HepG2 (cell line): Measurements from ENCODE around the gene ANO9. TPM values are rescaled to one million over a fixed set of nuclear protein-coding genes. Genes with fewer than 3 reads are reported as not detected.

Experiments
- ATAC-seq: fragments of 200-7000 bp; cut with Tn5 transposase; 3 replicates; pipeline ENCODE4 v1.9.1; 2020; ENCODE audit warnings: mild to moderate bottlenecking, moderate library complexity
- BruUV-seq: library from RNA; stranded (reverse); fragments of 400-500 nt; replicated peaks from 2 replicates; lab custom pipeline; 2021; lab: Mats Ljungman, UMichigan
- CTCF ChIA-PET: fragments of 300-600 bp; formaldehyde crosslinking; extraction: SDS; loops from one replicate; lab custom pipeline; 2021; ENCODE audit warnings: low total read pairs, inconsistent platforms, low intra/inter-chr PET ratio; lab: Yijun Ruan, JAX
- POLR2A ChIA-PET: fragments of 350-600 bp; sonication (Branson Sonifier 250); formaldehyde crosslinking; loops from one replicate; lab custom pipeline; 2020; ENCODE audit warnings: antibody characterized with exemption, inconsistent platforms; lab: Yijun Ruan, JAX
- DNase-seq: peaks from one replicate; pipeline ENCODE4 v3.0.0-alpha.2; 2015; ENCODE audit warnings: low spot score
- FAIRE-seq: peaks from 3 replicates; lab custom pipeline; 2011; peaks lifted over from hg19 to GRCh38; lab: Jason Lieb, UNC
- H2AFZ ChIP-seq: one replicate; pipeline ENCODE4 v1.6.1; 2011; ENCODE audit warnings: low read length, inconsistent platforms
- H3K27ac ChIP-seq: fragments of 300-600 bp; 3 replicates; pipeline ENCODE4 v1.8.0; 2011; ENCODE audit warnings: mixed run types, mild to moderate bottlenecking, mixed read lengths, low read length, inconsistent platforms; ENCODE audit not compliant: insufficient read depth; ENCODE audit errors: extremely low read length
- H3K27me3 ChIP-seq, 2 experiments: fragments of 200-600 bp in 1 of 2; 2 replicates in 1 of 2; 3 replicates in 1 of 2; pipeline versions ENCODE4 v1.6.0 to v1.8.0; 2011; ENCODE audit warnings: low read length in 2 of 2, mild to moderate bottlenecking in 2 of 2, moderate library complexity in 2 of 2, inconsistent platforms in 1 of 2; ENCODE audit not compliant: insufficient read depth in 2 of 2, control insufficient read depth in 1 of 2
- H3K36me3 ChIP-seq, 2 experiments: fragments of 200-600 bp in 1 of 2; replicated peaks in 1 of 2; 2 replicates in 1 of 2; 3 replicates in 1 of 2; pipeline versions ENCODE4 v1.5.1 to v1.8.0; 2011; ENCODE audit warnings: low read length in 2 of 2, inconsistent platforms in 1 of 2; ENCODE audit not compliant: insufficient read depth in 2 of 2, control insufficient read depth in 1 of 2
- H3K4me1 ChIP-seq: 2 replicates; pipeline ENCODE4 v1.5.1; 2012; ENCODE audit warnings: low read length, inconsistent platforms; ENCODE audit not compliant: insufficient read depth
- H3K4me2 ChIP-seq: 2 replicates; pipeline ENCODE4 v1.6.0; 2011; ENCODE audit warnings: low read depth, low read length, inconsistent platforms
- H3K4me3 ChIP-seq, 3 experiments: fragments of 200-600 bp in 1 of 3; sonication (generic), shearing (Covaris generic) in 1 of 3; replicated peaks in 1 of 3; 2 replicates each; pipeline ENCODE4 v1.5.1; 2011 to 2016; ENCODE audit warnings: low read length in 3 of 3, inconsistent platforms in 2 of 3, low read depth in 2 of 3, mild to moderate bottlenecking in 2 of 3, control low read depth in 1 of 3, mixed read lengths in 1 of 3; ENCODE audit not compliant: insufficient read depth in 1 of 3
- H3K79me2 ChIP-seq: one replicate; pipeline ENCODE4 v1.6.1; 2011; ENCODE audit warnings: low read length, inconsistent platforms; ENCODE audit not compliant: insufficient read depth
- H3K9ac ChIP-seq: 2 replicates; pipeline ENCODE4 v1.6.0; 2011; ENCODE audit warnings: mild to moderate bottlenecking, low read depth, low read length, inconsistent platforms; ENCODE audit not compliant: insufficient read depth
- H3K9me3 ChIP-seq: 2 replicates; pipeline ENCODE4 v1.5.1; 2012; ENCODE audit warnings: mild to moderate bottlenecking, low read length
- H4K20me1 ChIP-seq: 2 replicates; pipeline ENCODE4 v1.6.0; 2011; ENCODE audit warnings: inconsistent platforms, mild to moderate bottlenecking, low read length, moderate library complexity; ENCODE audit not compliant: insufficient read depth
- AGO2 ChIP-seq: fragments of 200-400 bp; formaldehyde crosslinking; optimal IDR thresholded peaks from 2 replicates; pipeline ENCODE3; 2017; ENCODE audit warnings: mild to moderate bottlenecking, low read depth, low read length, moderate library complexity
- BRD4 ChIP-seq: sonication (generic); formaldehyde crosslinking; IDR thresholded peaks from 2 replicates; pipeline ENCODE4 v1.4.0; 2020; ENCODE audit warnings: missing genetic modification reagents
- ETV5 ChIP-seq: IDR thresholded peaks from 2 replicates; pipeline ENCODE4 v1.6.1; 2018; ENCODE audit warnings: missing biosample characterization, missing genetic modification reagents, inconsistent platforms, borderline replicate concordance
- MATR3 ChIP-seq: sonication (generic); formaldehyde crosslinking; IDR thresholded peaks from 2 replicates; pipeline ENCODE4 v1.4.0; 2020; ENCODE audit warnings: missing genetic modification reagents
- PCBP1 ChIP-seq: fragments of 200-400 bp; formaldehyde crosslinking; IDR thresholded peaks from 2 replicates; pipeline ENCODE4 v1.6.1; 2017; ENCODE audit warnings: mild to moderate bottlenecking, low read depth, low read length, borderline replicate concordance
- PPARG ChIP-seq: conservative IDR thresholded peaks from 2 replicates; pipeline ENCODE4 v1.6.1; 2016; ENCODE audit warnings: missing biosample characterization, missing genetic modification reagents
- SNAPC2 ChIP-seq: sonication (generic); formaldehyde crosslinking; IDR thresholded peaks from 2 replicates; pipeline ENCODE4 v1.8.1; 2022; ENCODE audit warnings: mild to moderate bottlenecking, missing genetic modification reagents
- SPEN ChIP-seq: sonication (generic); formaldehyde crosslinking; IDR thresholded peaks from 2 replicates; pipeline ENCODE4 v1.5.1; 2020; ENCODE audit warnings: low read depth, mild to moderate bottlenecking, missing genetic modification reagents
- ZNF263 ChIP-seq: sonication (generic); formaldehyde crosslinking; IDR thresholded peaks from 2 replicates; pipeline ENCODE4 v1.4.0; 2020; ENCODE audit warnings: missing genetic modification reagents
- ZNF317 ChIP-seq: sonication (generic); formaldehyde crosslinking; IDR thresholded peaks from 2 replicates; pipeline ENCODE4 v1.5.0; 2020; ENCODE audit warnings: mild to moderate bottlenecking, missing genetic modification reagents
- ZNF598 ChIP-seq: sonication (generic); formaldehyde crosslinking; IDR thresholded peaks from 2 replicates; pipeline ENCODE4 v1.5.1; 2020; ENCODE audit warnings: mild to moderate bottlenecking, missing genetic modification reagents, borderline replicate concordance
- ZNF678 ChIP-seq: sonication (generic); formaldehyde crosslinking; IDR thresholded peaks from 2 replicates; pipeline ENCODE4 v1.4.0; 2020; ENCODE audit warnings: mild to moderate bottlenecking, missing genetic modification reagents
- WGBS: methylation state at CpG from one replicate; pipeline ENCODE4 v1.1.6; 2017; ENCODE audit warnings: low lambda C conversion rate; 5-methylcytosine and 5-hydroxymethylcytosine counted together
- in situ Hi-C: cut with HindIII; loops from 2 replicates; pipeline ENCODE4 v1.10.0; 2017; ENCODE audit warnings: low pct_unique_long_range_greater_than_20kb; ENCODE audit not compliant: extremely low pct_ligation_motif_present
- intact Hi-C: fragments of 100-400 bp; cut with micrococcal nuclease; formaldehyde crosslinking; loops from one replicate; pipeline ENCODE4 v1.10.0; 2022; ENCODE audit not compliant: unreplicated experiment
- polyA plus RNA-seq, 8 experiments: library from polyadenylated mRNA; depleted of rRNA in 3 of 8; stranded (reverse) in 7 of 8; unstranded in 1 of 8; fragments of >200 nt; fragmentation: Illumina TruSeq in 4 of 8; extraction: Trizol in 4 of 8; gene quantifications; 2 replicates each; pipeline versions ENCODE4 v1.2.1 to v1.2.3, GENCODE V29; 2011 to 2016; ENCODE audit warnings: low read depth in 4 of 8, missing spikeins in 1 of 8, mixed read lengths in 1 of 8; ENCODE audit not compliant: insufficient read depth in 1 of 8
- total RNA-seq, 5 experiments: library from RNA; depleted of rRNA; stranded (reverse); fragments of >200 nt; fragmentation: Illumina TruSeq; extraction: Trizol; gene quantifications; 2 replicates each; pipeline ENCODE4 v1.2.3, GENCODE V29; 2016; ENCODE audit warnings: low read depth in 1 of 5
- TF ChIP-seq, protein P1 (sequence below): IDR thresholded peaks from 2 replicates; pipeline ENCODE4 v1.6.1; 2016; ENCODE audit warnings: mild to moderate bottlenecking
- TF ChIP-seq, protein P2 (sequence below): sonication (generic); formaldehyde crosslinking; IDR thresholded peaks from 2 replicates; pipeline ENCODE4 v1.5.1; 2020; ENCODE audit warnings: missing genetic modification reagents, mild to moderate bottlenecking, borderline replicate concordance

ANO9 gene
- total and polyA plus RNA-seq, 2 of the 13 experiments (the other 11 are each of a cell fraction or from before 2014, with no cell fraction given) = 8.9 to 14.3 TPM

DNA sequence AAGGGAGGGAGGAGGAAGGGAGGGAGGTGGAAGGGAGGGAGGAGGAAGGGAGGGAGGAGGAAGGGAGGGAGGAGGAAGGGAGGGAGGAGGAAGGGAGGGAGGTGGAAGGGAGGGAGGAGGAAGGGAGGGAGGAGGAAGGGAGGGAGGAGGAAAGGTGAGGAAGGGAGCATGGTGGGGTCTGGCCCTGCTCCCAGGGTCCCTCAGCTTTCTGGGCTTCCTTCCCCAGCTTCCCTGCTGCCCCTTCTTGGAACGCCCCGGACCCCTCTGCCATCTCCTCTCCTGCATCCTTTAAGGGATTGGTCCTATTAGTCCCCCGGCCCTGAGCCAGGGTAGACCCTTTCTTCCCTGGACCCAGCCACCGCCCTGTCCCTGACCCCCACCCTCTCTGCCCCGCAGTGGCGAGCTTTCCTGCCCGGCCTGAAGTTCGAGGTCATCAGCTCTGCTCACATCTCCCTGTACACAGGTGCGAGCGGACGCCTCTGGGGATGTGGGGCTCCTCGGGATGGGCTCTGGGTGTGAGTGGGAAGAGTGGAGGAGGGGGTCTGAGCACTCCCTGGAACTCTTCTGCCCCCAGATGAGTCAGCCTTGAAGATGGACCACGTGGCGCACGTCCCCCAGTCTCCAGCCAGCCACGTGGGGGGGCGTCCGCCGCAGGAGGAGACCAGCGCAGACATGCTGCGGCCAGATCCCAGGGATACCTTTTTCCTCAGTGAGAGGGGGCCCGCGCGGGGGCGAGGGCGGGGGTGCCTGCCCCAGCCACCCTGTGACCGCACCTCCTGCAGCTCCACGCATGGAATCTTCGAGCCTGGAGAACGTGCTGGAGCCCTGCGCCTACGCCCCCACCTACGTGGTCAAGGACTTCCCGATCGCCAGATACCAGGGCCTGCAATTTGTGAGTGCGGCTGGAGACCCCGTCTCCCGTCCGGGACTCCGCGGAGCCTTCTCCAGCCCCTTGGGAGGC is 66.5 kb downstream of the ANO9 start:
- H3K4me1 ChIP-seq = peaks cover 41% of the 10 kb centered on the region
- no peak overlapping the region for H2AFZ ChIP-seq
- H3K27me3 ChIP-seq = no peaks in the 10 kb centered on the region
- 0 out of 2 replicates have a peak, but pooled peaks cover 4% of the 10 kb centered on the region for H4K20me1 ChIP-seq
- DNase-seq (no peak), ATAC-seq (no peak), FAIRE-seq (no peak)
- H3K4me2 ChIP-seq = no peak overlapping the region
- no peaks in the 10 kb centered on the region for H3K9me3 ChIP-seq
- BruUV-seq = no TSS peak
- no peak overlapping the region for H3K9ac ChIP-seq
- in situ Hi-C loops = no loop called here
- no peak overlapping the region for H3K27ac ChIP-seq
- WGBS = 89% methylated on average over 21 of the region's 41 CpGs
- H3K79me2 ChIP-seq = no peaks in the 10 kb centered on the region
- H3K4me3 ChIP-seq = no peak overlapping the region
- CTCF ChIA-PET = no interaction called here
- POLR2A ChIA-PET = no interaction called here
- peaks cover 0 to 11% of the 10 kb centered on the region in 2 experiments; a peak in 3 of 5 replicates for H3K36me3 ChIP-seq
- intact Hi-C loops = loop anchor here (2.0 kb wide), 1 partner anchor 17 kb away; no protein-coding TSS in a partner anchor
- TF ChIP-seq ETV5 (no peak), ZNF678 (CRISPR knock-in tag) (no peak), AGO2 (peak; percentile 69), ZNF263 (CRISPR knock-in tag) (no peak), SNAPC2 (CRISPR knock-in tag) (no peak), SPEN (CRISPR knock-in tag) (no peak), ZNF317 (CRISPR knock-in tag) (no peak), PPARG (CRISPR knock-in tag) (no peak), BRD4 (CRISPR knock-in tag) (no peak), ZNF598 (CRISPR knock-in tag) (no peak), PCBP1 (peak; percentile 81; the same call in 1 of the 2 replicates), MATR3 (CRISPR knock-in tag) (no peak)
- TF ChIP-seq, protein P1, sequence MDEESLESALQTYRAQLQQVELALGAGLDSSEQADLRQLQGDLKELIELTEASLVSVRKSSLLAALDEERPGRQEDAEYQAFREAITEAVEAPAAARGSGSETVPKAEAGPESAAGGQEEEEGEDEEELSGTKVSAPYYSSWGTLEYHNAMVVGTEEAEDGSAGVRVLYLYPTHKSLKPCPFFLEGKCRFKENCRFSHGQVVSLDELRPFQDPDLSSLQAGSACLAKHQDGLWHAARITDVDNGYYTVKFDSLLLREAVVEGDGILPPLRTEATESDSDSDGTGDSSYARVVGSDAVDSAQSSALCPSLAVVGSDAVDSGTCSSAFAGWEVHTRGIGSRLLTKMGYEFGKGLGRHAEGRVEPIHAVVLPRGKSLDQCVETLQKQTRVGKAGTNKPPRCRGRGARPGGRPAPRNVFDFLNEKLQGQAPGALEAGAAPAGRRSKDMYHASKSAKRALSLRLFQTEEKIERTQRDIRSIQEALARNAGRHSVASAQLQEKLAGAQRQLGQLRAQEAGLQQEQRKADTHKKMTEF (CRISPR knock-in tag) = no peak
- TF ChIP-seq, protein P2, sequence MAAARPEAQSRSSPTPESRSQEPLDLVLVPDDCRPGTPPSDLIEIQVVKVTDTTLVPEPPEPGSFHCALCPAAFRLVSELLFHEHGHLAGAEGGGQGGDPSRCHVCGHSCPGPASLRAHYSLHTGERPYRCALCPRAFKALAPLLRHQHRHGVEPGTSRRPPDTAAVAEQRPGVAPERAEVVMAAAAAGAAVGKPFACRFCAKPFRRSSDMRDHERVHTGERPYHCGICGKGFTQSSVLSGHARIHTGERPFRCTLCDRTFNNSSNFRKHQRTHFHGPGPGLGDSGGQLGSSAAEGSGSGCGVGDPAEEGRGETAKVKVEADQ (CRISPR knock-in tag) = no peak
